ENCODE data around the gene ARVCF. TPM values are rescaled to one million over a fixed set of nuclear protein-coding genes. Genes with fewer than 3 reads are reported as not detected.

The ARVCF gene
- total RNA-seq, 3 donors from 2014 or later (not counting 1 experiment from before 2014, with no cell fraction given): 37.8 to 62.0 (median 38.7) TPM

DNA sequence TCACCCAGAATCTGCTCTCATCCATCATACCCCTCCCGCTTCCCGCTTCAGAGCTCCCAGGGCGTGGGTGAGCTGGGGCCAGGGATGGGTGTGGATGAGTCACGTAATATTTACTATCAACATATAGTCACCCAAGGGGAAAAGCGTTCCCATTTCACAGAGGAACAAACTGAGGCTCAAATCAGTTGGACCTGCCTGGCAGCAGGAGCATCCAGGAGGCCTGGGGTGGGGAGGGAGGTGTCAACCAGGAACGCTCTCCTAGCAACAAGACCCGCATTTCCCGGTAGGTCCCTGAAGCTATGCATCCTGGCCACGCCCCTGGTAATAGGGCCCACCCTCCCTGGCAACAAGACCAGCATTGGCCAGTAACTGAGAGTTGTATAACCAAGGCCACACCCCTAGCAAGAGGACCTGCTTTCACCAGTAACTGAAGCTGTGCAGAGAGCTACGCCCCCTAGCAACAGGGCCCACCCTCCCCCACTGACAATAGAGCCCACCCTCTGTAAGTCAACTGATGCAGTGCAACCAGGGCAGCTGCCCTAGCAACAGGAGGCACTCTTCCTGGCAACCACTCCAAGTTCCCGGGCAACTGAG, 42.3 kb downstream of the ARVCF start:
- Mint-ChIP-seq H3K4me3 (no peak overlapping the region), H3K4me1 (peaks cover 40 to 53% of the 10 kb centered on the region in 2 donors), H3K27me3 (ENCODE audit: low read depth in 2 of 2) (no peaks in the 10 kb centered on the region), H3K9me3 (no peaks in the 10 kb centered on the region), H3K36me3 (no peaks in the 10 kb centered on the region), H3K27ac (peak overlapping the region; percentile 91 to 92)
- WGBS (ENCODE audit: insufficient coverage): 35% methylated on average over 8 of the region's 11 CpGs
- intact Hi-C loops (cut with micrococcal nuclease): loop anchor here (5.0 kb wide), 1 partner anchor 153 kb away; no protein-coding TSS in a partner anchor
- Histone ChIP-seq H3K9me3 (ENCODE audit: control insufficient read depth, insufficient read depth, low read length) (no peaks in the 10 kb centered on the region), H3K4me3 (ENCODE audit: low read length) (no peak overlapping the region), H3K27me3 (ENCODE audit: control insufficient read depth, insufficient read depth, low read length) (no peaks in the 10 kb centered on the region), H3K27ac (ENCODE audit: low read length) (peak overlapping the region; percentile 63), H3K4me1 (ENCODE audit: control insufficient read depth, insufficient read depth, low read length) (peaks cover 64% of the 10 kb centered on the region), H3K36me3 (ENCODE audit: control insufficient read depth, insufficient read depth, low read length) (peaks cover 12% of the 10 kb centered on the region)
- DNase-seq (peak; percentile 42 to 51), ATAC-seq (peak; percentile 66 to 70 (median 68))
- TF ChIP-seq, protein P1, sequence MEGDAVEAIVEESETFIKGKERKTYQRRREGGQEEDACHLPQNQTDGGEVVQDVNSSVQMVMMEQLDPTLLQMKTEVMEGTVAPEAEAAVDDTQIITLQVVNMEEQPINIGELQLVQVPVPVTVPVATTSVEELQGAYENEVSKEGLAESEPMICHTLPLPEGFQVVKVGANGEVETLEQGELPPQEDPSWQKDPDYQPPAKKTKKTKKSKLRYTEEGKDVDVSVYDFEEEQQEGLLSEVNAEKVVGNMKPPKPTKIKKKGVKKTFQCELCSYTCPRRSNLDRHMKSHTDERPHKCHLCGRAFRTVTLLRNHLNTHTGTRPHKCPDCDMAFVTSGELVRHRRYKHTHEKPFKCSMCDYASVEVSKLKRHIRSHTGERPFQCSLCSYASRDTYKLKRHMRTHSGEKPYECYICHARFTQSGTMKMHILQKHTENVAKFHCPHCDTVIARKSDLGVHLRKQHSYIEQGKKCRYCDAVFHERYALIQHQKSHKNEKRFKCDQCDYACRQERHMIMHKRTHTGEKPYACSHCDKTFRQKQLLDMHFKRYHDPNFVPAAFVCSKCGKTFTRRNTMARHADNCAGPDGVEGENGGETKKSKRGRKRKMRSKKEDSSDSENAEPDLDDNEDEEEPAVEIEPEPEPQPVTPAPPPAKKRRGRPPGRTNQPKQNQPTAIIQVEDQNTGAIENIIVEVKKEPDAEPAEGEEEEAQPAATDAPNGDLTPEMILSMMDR (IDR thresholded peaks at IDR 0.05): no peak

- Mint-ChIP-seq H3K9me3 (no peaks in the 10 kb centered on the region), H3K4me3 (peak overlapping the region; percentile 56), H3K4me1 (peaks cover 40 to 53% of the 10 kb centered on the region in 2 donors), H3K36me3 (no peaks in the 10 kb centered on the region), H3K27me3 (ENCODE audit: low read depth in 2 of 2) (no peaks in the 10 kb centered on the region), H3K27ac (peak overlapping the region; percentile 91 to 92)
- Histone ChIP-seq H3K9me3 (ENCODE audit: control insufficient read depth, insufficient read depth, low read length) (no peaks in the 10 kb centered on the region), H3K4me1 (ENCODE audit: control insufficient read depth, insufficient read depth, low read length) (peaks cover 64% of the 10 kb centered on the region), H3K27ac (ENCODE audit: low read length) (peak overlapping the region; percentile 28), H3K36me3 (ENCODE audit: control insufficient read depth, insufficient read depth, low read length) (peaks cover 17% of the 10 kb centered on the region), H3K27me3 (ENCODE audit: control insufficient read depth, insufficient read depth, low read length) (no peaks in the 10 kb centered on the region), H3K4me3 (ENCODE audit: low read length) (no peak overlapping the region)
- TF ChIP-seq, protein P1 (IDR thresholded peaks at IDR 0.05): no peak
- intact Hi-C loops (cut with micrococcal nuclease): loop anchor here (5.0 kb wide), 1 partner anchor 154 kb away; no protein-coding TSS in a partner anchor
- 95% methylated on average over 44 of the region's 46 CpGs for WGBS (ENCODE audit: insufficient coverage)
- ATAC-seq (no peak), DNase-seq (no peak)
Observed at GRCh38 chr22:19973551-19974267, 42.9 kb downstream of the ARVCF start.

DNA sequence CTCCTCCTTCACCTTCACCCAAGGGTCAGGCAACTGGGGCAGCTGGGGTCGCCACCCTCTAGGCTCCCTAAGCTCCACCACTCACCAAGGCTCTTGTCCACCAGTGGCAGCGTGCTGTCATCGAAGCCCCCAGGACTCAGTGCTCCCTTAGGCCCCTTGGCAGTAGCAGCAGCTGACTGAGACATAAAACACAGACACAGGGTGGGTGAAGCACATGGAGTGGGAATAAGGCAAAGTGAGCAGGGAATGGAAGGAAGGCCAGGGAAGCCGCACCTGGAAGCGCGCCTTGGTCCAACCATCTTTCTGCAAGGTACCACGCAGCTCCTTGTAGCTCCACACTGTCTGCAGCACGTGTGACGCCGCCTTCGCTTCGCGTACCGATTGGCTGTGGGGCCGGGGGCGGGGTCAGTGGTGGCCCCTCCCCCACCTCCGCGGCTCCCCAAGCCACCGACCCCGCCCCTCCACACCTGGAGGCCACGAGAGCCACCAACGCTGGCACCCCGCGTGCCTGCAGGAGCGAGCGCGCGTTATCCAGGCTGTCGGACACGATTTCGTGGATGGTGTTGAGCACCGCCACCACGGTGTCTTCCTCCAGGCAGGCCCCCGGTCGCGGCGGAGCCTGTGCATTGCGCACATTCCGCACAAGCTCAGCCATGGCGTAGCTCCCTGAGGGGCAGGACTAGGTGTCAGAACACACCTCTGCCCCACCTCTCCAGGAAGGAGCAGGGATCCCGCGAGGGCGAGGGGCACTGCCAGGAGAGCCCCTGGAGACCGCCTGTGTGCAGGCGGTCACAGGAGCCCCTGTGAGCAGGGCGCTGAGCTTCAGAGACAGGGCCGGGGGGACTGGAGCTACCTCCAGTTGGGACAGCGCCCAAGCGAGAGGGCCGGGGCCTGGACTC, 43.7 kb downstream of the ARVCF start:
- ATAC-seq (no peak), DNase-seq (no peak)
- peak overlapping the region; percentile 84 to 85 for H3K27ac Mint-ChIP-seq
- no peaks in the 10 kb centered on the region for H3K9me3 Mint-ChIP-seq
- peaks cover 40 to 53% of the 10 kb centered on the region in 2 donors for H3K4me1 Mint-ChIP-seq
- no peak overlapping the region for H3K4me3 ChIP-seq (ENCODE audit: low read length)
- H3K36me3 Mint-ChIP-seq: no peaks in the 10 kb centered on the region
- intact Hi-C loops (cut with micrococcal nuclease): loop anchor here (5.0 kb wide), 1 partner anchor 154 kb away; no protein-coding TSS in a partner anchor
- H3K4me3 Mint-ChIP-seq: peak overlapping the region; percentile 17
- H3K9me3 ChIP-seq (ENCODE audit: control insufficient read depth, insufficient read depth, low read length): no peaks in the 10 kb centered on the region
- H3K27me3 ChIP-seq (ENCODE audit: control insufficient read depth, insufficient read depth, low read length): no peaks in the 10 kb centered on the region
- H3K4me1 ChIP-seq (ENCODE audit: control insufficient read depth, insufficient read depth, low read length): peaks cover 64% of the 10 kb centered on the region
- H3K36me3 ChIP-seq (ENCODE audit: control insufficient read depth, insufficient read depth, low read length): peaks cover 19% of the 10 kb centered on the region
- TF ChIP-seq, protein P1 (IDR thresholded peaks at IDR 0.05): no peak
- H3K27me3 Mint-ChIP-seq (ENCODE audit: low read depth in 2 of 2): no peaks in the 10 kb centered on the region
- H3K27ac ChIP-seq (ENCODE audit: low read length): peak overlapping the region; percentile 61
- WGBS (ENCODE audit: insufficient coverage): 92% methylated on average over 50 of the region's 50 CpGs

Data from natural killer cell (primary cell).